Activated CD8-positive, alpha-beta memory T cell treated with anti-CD3 and anti-CD28 coated beads, Interleukin-2, amount 50 U/mL, for 24 hours (primary cell): Measurements from ENCODE around the gene LPCAT1.
"Not testable (repeated sequence)": the region's sequence is repeated elsewhere in the genome, so short reads cannot be mapped to it uniquely, and the experiment has no call there.

ENCODE experiments used
- DNase-seq: peaks from one replicate; pipeline ENCODE4 v3.0.0-alpha.2; 2020; ENCODE audit errors: extremely low read depth

Gene LPCAT1

GRCh38 chr5:1429066-1429465 lies 94.7 kb downstream of the LPCAT1 start:
- DNase-seq: no peak

GRCh38 chr5:1428107-1428506 lies 95.7 kb downstream of the LPCAT1 start:
- no peak for DNase-seq

- DNase-seq: no peak
Measured at GRCh38 chr5:1424716-1425115, 99.0 kb downstream of the LPCAT1 start.

GRCh38 chr5:1423901-1424603 lies 99.7 kb downstream of the LPCAT1 start:
- DNase-seq: no peak

- not testable (repeated sequence) for DNase-seq
Measured at GRCh38 chr5:1422522-1422921, 101.2 kb downstream of the LPCAT1 start.

- DNase-seq: no peak
Measured at GRCh38 chr5:1421521-1422341, 102.0 kb downstream of the LPCAT1 start.

GRCh38 chr5:1420211-1421195 lies 103.3 kb downstream of the LPCAT1 start:
- no peak for DNase-seq

GRCh38 chr5:1419476-1420210 lies 104.1 kb downstream of the LPCAT1 start:
- no peak for DNase-seq

- DNase-seq: no peak
Measured at GRCh38 chr5:1418921-1419280, 104.9 kb downstream of the LPCAT1 start.

- no peak for DNase-seq
Measured at GRCh38 chr5:1418238-1418920, 105.4 kb downstream of the LPCAT1 start.

GRCh38 chr5:1417586-1418225 lies 106.1 kb downstream of the LPCAT1 start:
- DNase-seq: no peak

- no peak for DNase-seq
Measured at GRCh38 chr5:1416856-1417469, 106.8 kb downstream of the LPCAT1 start.

- no peak for DNase-seq
Measured at GRCh38 chr5:1415626-1416360, 108.0 kb downstream of the LPCAT1 start.

GRCh38 chr5:1415059-1415425 lies 108.7 kb downstream of the LPCAT1 start:
- DNase-seq: no peak

GRCh38 chr5:1414311-1415058 lies 109.3 kb downstream of the LPCAT1 start:
- DNase-seq: no peak

- DNase-seq: no peak
Measured at GRCh38 chr5:1413611-1414241, 110.0 kb downstream of the LPCAT1 start.

- DNase-seq: no peak
Measured at GRCh38 chr5:1413211-1413610, 110.5 kb downstream of the LPCAT1 start.

GRCh38 chr5:1412621-1413020 lies 111.1 kb downstream of the LPCAT1 start:
- no peak for DNase-seq
